HT1080 (cell line): ENCODE results near the gene RGS18. TPM values are rescaled to one million over a fixed set of nuclear protein-coding genes. Genes with fewer than 3 reads are reported as not detected.
"Not testable (repeated sequence)": the region's sequence is repeated elsewhere in the genome, so short reads cannot be mapped to it uniquely, and the experiment has no call there.

ENCODE experiments used
- DNase-seq: peaks from one replicate; pipeline ENCODE4 v3.0.0-alpha.2; 2015; ENCODE audit warnings: low read depth
- total RNA-seq: library from RNA; depleted of rRNA; stranded (reverse); fragments of >200 nt; shearing (Covaris generic); gene quantifications from 2 replicates; pipeline ENCODE4 v1.2.3, GENCODE V29; 2014

The RGS18 gene
- total RNA-seq, 1 experiment from 2014 or later: not detected

- DNase-seq: not testable (repeated sequence)
Measured at GRCh38 chr1:192165002-192165401, 6.7 kb downstream of the RGS18 start.

GRCh38 chr1:192167011-192167410 is 8.7 kb downstream of the RGS18 start:
- DNase-seq: no peak

- peak; percentile 21 for DNase-seq
Measured at GRCh38 chr1:192167911-192168700, 9.8 kb downstream of the RGS18 start.

- no peak for DNase-seq
Measured at GRCh38 chr1:192168964-192169363, 10.7 kb downstream of the RGS18 start.

- no peak for DNase-seq
Measured at GRCh38 chr1:192170196-192170984, 12.1 kb downstream of the RGS18 start.

- DNase-seq: no peak
Measured at GRCh38 chr1:192171123-192171522, 12.9 kb downstream of the RGS18 start.

- DNase-seq: no peak
Measured at GRCh38 chr1:192175971-192176370, 17.7 kb downstream of the RGS18 start.

GRCh38 chr1:192183788-192184187 is 25.5 kb downstream of the RGS18 start:
- no peak for DNase-seq

- no peak for DNase-seq
Measured at GRCh38 chr1:192186197-192186596, 27.9 kb downstream of the RGS18 start.

- no peak for DNase-seq
Measured at GRCh38 chr1:192190066-192190465, 31.8 kb downstream of the RGS18 start.

GRCh38 chr1:192201303-192201702 is 43.0 kb downstream of the RGS18 start:
- no peak for DNase-seq

GRCh38 chr1:192224396-192224795 is 66.1 kb downstream of the RGS18 start:
- no peak for DNase-seq

GRCh38 chr1:192224846-192225245 is 66.6 kb downstream of the RGS18 start:
- no peak for DNase-seq

- DNase-seq: no peak
Measured at GRCh38 chr1:192225266-192225665, 67.0 kb downstream of the RGS18 start.

- DNase-seq: peak; percentile 74
Measured at GRCh38 chr1:192225703-192226102, 67.4 kb downstream of the RGS18 start.

GRCh38 chr1:192227330-192227729 is 69.1 kb downstream of the RGS18 start:
- DNase-seq: no peak

GRCh38 chr1:192227980-192228379 is 69.7 kb downstream of the RGS18 start:
- not testable (repeated sequence) for DNase-seq

GRCh38 chr1:192232817-192233417 is 74.7 kb downstream of the RGS18 start:
- DNase-seq: no peak

- peak; percentile 32 for DNase-seq
Measured at GRCh38 chr1:192235127-192235526, 76.9 kb downstream of the RGS18 start.
